SK-N-MC (cell line): ENCODE data around the gene PPP1R11.

Experiments used
- EZH2 ChIP-seq: fragments of 200-600 bp; sonication (generic); IDR thresholded peaks from one replicate; pipeline ENCODE4 v1.6.1; 2017; ENCODE audit warnings: antibody characterized with exemption
- FOXP2 ChIP-seq: optimal IDR thresholded peaks from 2 replicates; pipeline ENCODE3; 2011; ENCODE audit warnings: mild to moderate bottlenecking, moderate library complexity; ENCODE audit not compliant: insufficient read depth; ENCODE audit errors: extremely low read length, control extremely low read depth
- POLR2AphosphoS5 ChIP-seq: IDR thresholded peaks from 2 replicates; pipeline ENCODE4 v1.6.1; 2012; ENCODE audit warnings: mild to moderate bottlenecking, low read depth, low read length, borderline replicate concordance

GRCh38 chr6:30071081-30071818, 4.3 kb downstream of the PPP1R11 start:
- TF ChIP-seq EZH2 (no peak), POLR2AphosphoS5 (no peak), FOXP2 (no peak)
